HG02943 (cell line): Measurements from ENCODE around the gene MEN1.
"Not testable (repeated sequence)": the region's sequence is repeated elsewhere in the genome, so short reads cannot be mapped to it uniquely, and the experiment has no call there.

Experiments used
- ATAC-seq: cut with Tn5 transposase; IDR thresholded peaks from one replicate; pipeline ENCODE4 v1.9.1; 2021; ENCODE audit warnings: mild to moderate bottlenecking, low read depth, moderate library complexity; ENCODE audit not compliant: unreplicated experiment

The MEN1 gene

GRCh38 chr11:64834031-64834722 lies 23.8 kb upstream of the MEN1 start:
- no peak for ATAC-seq

DNA sequence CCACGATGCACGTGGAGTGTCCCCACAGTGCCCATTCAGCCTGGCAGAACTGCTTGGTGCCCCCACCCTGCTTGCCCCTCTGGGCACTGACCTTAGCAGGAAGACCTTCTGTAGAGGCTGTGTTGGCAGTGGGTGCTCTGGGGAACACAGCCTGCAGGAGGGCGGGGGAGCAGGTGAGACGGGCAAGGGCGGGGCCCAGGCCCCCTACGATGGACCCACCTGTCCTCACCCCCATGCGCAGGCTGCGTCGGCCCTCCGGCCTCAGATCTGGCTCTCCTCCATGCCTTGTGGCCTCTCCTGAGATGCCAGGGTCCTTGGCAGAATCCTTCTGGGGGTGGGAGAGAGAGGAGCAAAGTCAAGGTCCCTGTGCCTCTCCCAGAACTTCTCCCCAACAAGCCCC lies 23.2 kb upstream of the MEN1 start:
- ATAC-seq = no peak

DNA sequence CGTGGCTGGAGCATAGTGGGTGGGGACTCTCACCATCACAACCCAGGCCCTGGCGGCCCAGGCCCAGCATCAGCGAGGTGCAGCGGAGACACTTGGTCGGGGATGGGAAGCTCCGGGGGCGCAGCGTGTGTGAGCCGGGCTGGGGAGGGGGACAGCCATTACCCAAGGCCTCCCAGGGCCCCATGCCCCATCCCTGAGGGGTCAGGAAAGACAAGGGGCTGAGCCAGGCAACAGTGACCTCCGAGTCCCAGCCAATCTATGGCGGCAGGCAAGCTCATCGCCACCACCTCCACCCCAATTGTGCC lies 22.8 kb upstream of the MEN1 start:
- ATAC-seq = no peak

DNA sequence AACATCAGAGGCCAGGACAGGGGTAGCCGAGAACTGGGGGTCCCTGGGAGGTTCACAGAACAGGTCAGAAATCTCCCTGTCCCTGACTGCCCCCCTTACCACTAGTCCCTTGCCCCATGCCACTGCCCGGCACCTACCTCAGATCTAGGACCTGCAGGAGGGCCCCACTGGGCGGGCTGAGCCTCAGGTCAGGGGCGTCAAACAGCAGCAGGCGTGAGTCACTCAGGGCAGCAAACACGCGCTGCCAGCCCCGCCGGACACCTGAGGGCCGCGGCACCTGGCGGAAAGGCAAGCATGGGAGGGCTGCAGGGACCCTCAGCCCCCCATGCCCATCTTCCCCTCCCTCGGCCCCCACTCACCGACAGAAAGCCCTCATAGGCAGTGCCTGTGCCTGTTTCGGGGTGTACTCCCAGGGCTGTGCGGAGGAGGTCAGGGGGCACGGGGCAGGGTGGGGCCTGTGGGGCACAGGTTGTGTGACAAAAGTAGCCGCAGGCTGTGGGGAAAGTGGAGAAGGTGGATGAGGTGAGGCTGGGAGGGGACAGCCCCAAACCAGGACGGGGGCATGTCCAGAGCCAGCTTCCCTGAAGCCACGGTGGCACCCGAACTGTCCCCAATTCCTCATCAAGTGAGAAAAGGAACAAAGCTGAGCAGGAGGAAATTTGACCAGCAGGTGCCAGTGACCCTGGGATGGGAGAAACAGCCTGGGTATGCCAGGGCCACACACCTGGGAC lies 22.3 kb upstream of the MEN1 start:
- ATAC-seq = no peak

- no peak for ATAC-seq
Observed at GRCh38 chr11:64831411-64831891, 21.1 kb upstream of the MEN1 start.

- no peak for ATAC-seq
Observed at GRCh38 chr11:64829536-64830251, 19.3 kb upstream of the MEN1 start.

DNA sequence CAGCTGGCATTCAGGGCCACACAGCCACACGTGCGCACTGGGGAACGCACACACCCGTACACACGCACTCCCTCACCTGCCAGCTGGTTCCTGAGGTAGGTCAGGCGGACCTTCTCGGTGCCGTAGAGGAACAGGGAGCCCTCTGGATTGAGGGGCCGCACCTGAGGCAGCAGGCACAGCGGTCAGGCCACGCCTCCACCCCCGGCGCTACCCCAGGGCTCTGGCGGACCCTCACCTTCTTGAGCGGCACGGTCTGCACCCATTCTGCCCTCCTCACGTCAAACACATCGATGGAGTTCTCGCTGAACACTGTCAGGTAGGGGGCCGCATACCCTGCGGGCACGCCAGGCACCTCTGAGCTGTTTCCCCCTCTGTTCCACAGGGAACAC lies 17.1 kb upstream of the MEN1 start:
- ATAC-seq = no peak

GRCh38 chr11:64826578-64827450 lies 16.5 kb upstream of the MEN1 start:
- no peak for ATAC-seq

DNA sequence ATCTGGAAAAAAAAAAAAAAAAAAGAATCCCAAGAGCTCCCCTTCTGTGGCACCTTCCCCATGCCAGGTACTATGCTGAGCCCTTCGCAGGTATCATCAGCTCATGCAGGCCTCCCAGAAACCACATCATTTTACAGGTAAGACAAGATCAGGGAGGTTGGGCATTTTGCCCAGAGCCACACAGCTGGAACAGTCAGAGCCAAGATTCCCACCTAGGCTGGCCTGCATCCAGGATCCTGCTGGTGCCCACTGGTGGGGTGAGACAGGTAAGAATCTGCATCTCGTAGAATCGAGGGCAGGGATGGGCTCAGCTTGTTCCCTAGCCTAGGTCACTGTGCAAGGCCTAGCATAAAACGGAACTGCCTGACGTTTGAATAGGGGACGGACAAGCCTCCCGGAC lies 15.7 kb upstream of the MEN1 start:
- ATAC-seq = no peak

DNA sequence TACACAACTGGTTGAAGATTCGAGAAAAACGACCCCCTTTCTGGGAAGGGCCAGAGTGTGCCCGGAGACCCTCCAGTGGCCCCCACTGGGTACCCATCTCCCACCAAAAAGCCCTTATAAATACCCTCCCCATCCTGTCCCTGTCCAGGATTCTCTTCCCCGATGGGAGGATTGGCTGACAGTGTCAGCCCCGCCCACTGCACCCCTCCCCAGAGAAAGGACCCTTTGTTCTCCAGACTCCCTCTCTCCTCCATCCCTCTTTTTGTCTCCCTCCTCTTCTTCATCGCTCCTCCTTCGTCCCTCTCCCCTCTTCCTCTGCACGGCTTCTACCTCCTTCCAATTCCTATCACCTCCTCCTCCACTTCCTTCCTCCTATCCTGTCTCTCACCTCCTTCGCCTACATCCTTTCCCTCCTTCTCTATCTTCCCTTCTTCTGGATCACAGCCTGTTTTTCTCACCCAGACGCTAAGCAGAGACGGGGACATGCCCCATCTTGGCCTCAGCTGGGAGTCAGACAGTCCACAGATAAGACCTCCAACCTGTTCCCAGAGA lies 13.3 kb upstream of the MEN1 start:
- ATAC-seq = no peak

GRCh38 chr11:64817476-64817875 lies 7.1 kb upstream of the MEN1 start:
- ATAC-seq = no peak

DNA sequence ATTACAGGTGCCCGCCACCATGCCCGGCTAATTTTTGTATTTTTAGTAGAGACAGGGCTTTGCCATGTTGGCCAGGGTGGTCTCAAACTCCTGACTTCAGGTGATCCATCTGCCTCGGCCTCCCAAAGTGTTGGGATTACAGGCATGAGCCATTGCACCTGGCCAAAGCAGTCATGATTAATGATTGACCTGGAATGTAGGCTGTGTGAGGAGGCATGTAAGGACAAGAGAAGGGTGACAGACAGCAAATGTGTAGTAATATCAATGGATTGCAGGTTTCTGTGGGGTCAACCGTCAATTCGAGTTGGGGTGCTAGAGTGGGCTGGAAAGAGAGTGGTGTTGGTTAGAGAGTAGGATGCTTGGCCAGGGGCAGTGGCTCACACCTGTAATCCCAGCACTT lies 5.1 kb upstream of the MEN1 start:
- ATAC-seq = not testable (repeated sequence)

DNA sequence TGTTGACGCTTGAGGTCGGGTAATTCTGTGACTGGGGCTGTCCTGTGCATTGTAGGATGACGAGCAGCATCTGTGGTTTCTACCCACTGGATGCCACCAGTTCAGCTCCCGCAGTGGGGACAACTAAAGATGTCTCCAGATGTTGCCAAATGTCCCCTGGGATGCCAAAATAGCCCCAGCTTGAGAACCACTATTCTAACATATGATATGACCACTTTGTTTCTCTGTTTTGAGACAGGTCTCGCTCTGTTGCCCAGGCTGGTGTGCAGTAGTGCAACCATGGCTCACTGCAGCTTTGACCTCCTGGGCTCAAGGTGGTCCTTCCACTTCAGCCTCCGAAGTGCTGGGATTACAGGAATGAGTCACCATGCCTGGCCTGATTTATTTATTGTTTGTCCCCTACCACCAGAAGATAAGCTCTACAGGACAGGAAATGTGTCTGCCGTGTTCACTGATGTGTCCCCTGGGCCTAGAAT lies 4.4 kb upstream of the MEN1 start:
- ATAC-seq = peak; percentile 52

DNA sequence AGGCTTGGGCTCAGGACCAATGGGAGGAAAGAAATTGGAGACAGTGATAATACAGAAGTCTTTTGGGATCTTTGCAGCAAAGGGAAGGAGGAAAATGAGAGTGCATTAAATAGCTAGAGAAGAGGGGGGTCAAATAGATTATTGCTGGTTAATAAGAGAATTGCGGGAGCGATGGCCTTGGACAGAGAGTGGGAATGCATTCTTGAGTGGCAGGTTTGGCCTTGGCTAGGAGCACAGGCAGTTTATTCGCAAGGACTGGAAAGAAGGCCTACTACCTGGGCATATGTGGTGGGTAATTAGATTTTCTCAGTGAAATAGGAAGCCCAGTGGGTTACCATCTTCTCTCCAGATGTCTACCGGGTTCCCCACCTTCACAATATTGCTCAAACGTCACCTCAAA lies 3.5 kb upstream of the MEN1 start:
- ATAC-seq = no peak

DNA sequence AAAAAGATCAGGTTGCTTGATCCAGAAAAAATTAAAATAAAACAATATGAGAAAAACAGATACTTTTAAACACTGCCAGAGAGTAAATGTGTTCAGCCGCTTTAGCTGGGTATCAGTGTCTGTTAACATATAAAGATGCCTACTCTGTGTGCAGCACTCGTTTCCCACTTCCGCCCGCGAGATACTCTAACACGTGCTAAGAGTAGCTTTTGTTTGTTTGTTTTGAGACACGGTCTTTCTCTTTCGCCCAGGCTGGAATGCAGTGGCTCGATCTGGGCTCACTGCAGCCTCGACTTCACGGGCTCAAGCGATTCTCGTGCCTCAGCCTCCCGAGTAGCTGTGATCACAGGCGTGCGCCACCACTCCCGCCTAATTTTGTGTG lies 531 bp upstream of the MEN1 start:
- ATAC-seq = no peak

DNA sequence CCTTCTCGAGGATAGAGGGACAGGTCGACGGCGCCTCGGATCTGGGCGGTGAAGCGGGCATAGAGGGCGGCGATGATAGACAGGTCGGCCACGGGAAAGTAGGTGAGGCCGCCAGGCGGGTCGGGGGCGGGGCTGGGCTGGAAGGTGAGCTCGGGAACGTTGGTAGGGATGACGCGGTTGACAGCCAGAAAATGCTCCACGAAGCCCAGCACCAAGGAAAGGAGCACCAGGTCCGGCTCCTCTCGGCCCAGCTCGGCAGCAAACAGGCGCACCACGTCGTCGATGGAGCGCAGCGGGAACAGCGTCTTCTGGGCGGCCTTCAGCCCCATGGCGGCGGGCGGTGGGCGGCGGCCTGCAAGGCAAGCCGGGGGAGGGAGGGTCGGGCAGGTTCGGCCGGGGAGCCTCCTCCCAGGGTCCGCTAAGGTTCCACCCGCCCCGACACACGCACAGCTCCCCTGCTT lies 540 bp downstream of the MEN1 start:
- no peak for ATAC-seq

- ATAC-seq = no peak
Observed at GRCh38 chr11:64805481-64805880, 4.9 kb downstream of the MEN1 start.

- no peak for ATAC-seq
Observed at GRCh38 chr11:64804346-64805210, 5.8 kb downstream of the MEN1 start.

GRCh38 chr11:64803846-64804345 lies 6.5 kb downstream of the MEN1 start:
- ATAC-seq = no peak
